GM12878 (cell line): ENCODE measurements around the gene CARD14. TPM values are rescaled to one million over a fixed set of nuclear protein-coding genes. Genes with fewer than 3 reads are reported as not detected.

Experiments
- ATAC-seq: fragments of 200-7000 bp; cut with Tn5 transposase; 3 replicates; pipeline ENCODE4 v1.9.1; 2020; ENCODE audit warnings: mild to moderate bottlenecking, moderate library complexity
- BruUV-seq: library from RNA; stranded (reverse); fragments of 400-500 nt; replicated peaks from 2 replicates; lab custom pipeline; 2021; lab: Mats Ljungman, UMichigan
- CTCF ChIA-PET: fragments of 300-600 bp; sonication (Branson Sonifier 250); formaldehyde crosslinking; extraction: SDS; loops from one replicate; lab custom pipeline; 2021; ENCODE audit warnings: inconsistent platforms; lab: Yijun Ruan, JAX
- POLR2A ChIA-PET: fragments of 350-600 bp; formaldehyde crosslinking; extraction: SDS; loops from one replicate; lab custom pipeline; 2021; ENCODE audit warnings: inconsistent platforms; lab: Charles Lee
- RAD21 ChIA-PET: fragments of 300-600 bp; sonication (Branson Sonifier 250); formaldehyde crosslinking; loops from one replicate; lab custom pipeline; 2023; ENCODE audit warnings: antibody characterized with exemption; ENCODE audit not compliant: unreplicated experiment; lab: Charles Lee
- SMC1A ChIA-PET: fragments of 300-600 bp; sonication (Branson Sonifier 250); formaldehyde crosslinking; loops from one replicate; lab custom pipeline; 2023; ENCODE audit not compliant: unreplicated experiment, uncharacterized antibody; lab: Charles Lee
- DNase-seq: peaks from one replicate; pipeline ENCODE4 v3.0.0-alpha.2; 2011; ENCODE audit warnings: low read depth, low spot score
- FAIRE-seq: peaks from 3 replicates; lab custom pipeline; 2011; peaks lifted over from hg19 to GRCh38; lab: Jason Lieb, UNC
- H2AFZ ChIP-seq: 2 replicates; pipeline ENCODE4 v1.6.0; 2011; ENCODE audit warnings: low read depth, low read length, control low read depth; ENCODE audit not compliant: control insufficient read depth
- H3K27ac ChIP-seq: 2 replicates; pipeline ENCODE4 v1.5.1; 2011; ENCODE audit warnings: control low read depth; ENCODE audit not compliant: control insufficient read depth, insufficient read depth
- H3K27me3 ChIP-seq, 2 experiments: replicated peaks in 1 of 2; 2 replicates each; pipeline versions ENCODE4 v1.6.0 to v1.6.1; 2011; ENCODE audit warnings: low read length in 1 of 2; ENCODE audit not compliant: control insufficient read depth in 2 of 2, insufficient read depth in 2 of 2
- H3K36me3 ChIP-seq, 2 experiments: 2 replicates each; pipeline ENCODE4 v1.5.1; 2011; ENCODE audit warnings: low read length in 1 of 2; ENCODE audit not compliant: control insufficient read depth in 2 of 2, insufficient read depth in 2 of 2
- H3K4me1 ChIP-seq: 2 replicates; pipeline ENCODE4 v1.6.1; 2011; ENCODE audit warnings: mild to moderate bottlenecking, low read length, moderate library complexity, mixed read lengths; ENCODE audit not compliant: control insufficient read depth, insufficient read depth
- H3K4me2 ChIP-seq: 2 replicates; pipeline ENCODE4 v1.6.0; 2011; ENCODE audit warnings: control low read depth; ENCODE audit not compliant: control insufficient read depth, insufficient read depth
- H3K4me3 ChIP-seq: fragments of 200-600 bp; sonication (generic); 2 replicates; pipeline ENCODE4 v1.5.1; 2016
- H3K79me2 ChIP-seq: 2 replicates; pipeline ENCODE4 v1.6.0; 2011; ENCODE audit warnings: low read length; ENCODE audit not compliant: control insufficient read depth, insufficient read depth
- H3K9ac ChIP-seq: 2 replicates; pipeline ENCODE4 v1.8.0; 2011; ENCODE audit warnings: low read length, control low read depth, mixed read lengths; ENCODE audit not compliant: control insufficient read depth, insufficient read depth
- H3K9me3 ChIP-seq: replicated peaks from 3 replicates; pipeline ENCODE4 v1.5.1; 2011; ENCODE audit warnings: mild to moderate bottlenecking, low read length; ENCODE audit not compliant: control insufficient read depth, insufficient read depth
- H4K20me1 ChIP-seq: 2 replicates; pipeline ENCODE4 v1.6.0; 2011; ENCODE audit not compliant: control insufficient read depth, insufficient read depth
- ASH2L ChIP-seq: fragments of 300-600, 200-600 bp; sonication (generic); IDR thresholded peaks from 2 replicates; pipeline ENCODE4 v1.6.1; 2017; ENCODE audit warnings: low read depth, mild to moderate bottlenecking, borderline replicate concordance
- BRCA1 ChIP-seq: IDR thresholded peaks from 2 replicates; pipeline ENCODE4 v1.6.1; 2011; ENCODE audit warnings: low read depth, low read length, improper control_type of control experiment
- EP300 ChIP-seq, 2 experiments: fragments of 150-350 bp in 1 of 2; IDR thresholded peaks; 2 replicates each; pipeline ENCODE4 v1.6.1; 2011 to 2012; ENCODE audit warnings: low read depth in 2 of 2, low read length in 2 of 2, borderline replicate concordance in 1 of 2, improper control_type of control experiment in 1 of 2, inconsistent platforms in 1 of 2; ENCODE audit not compliant: control insufficient read depth in 1 of 2
- JUND ChIP-seq: IDR thresholded peaks from 2 replicates; pipeline ENCODE4 v1.6.1; 2012; ENCODE audit warnings: low read depth, mild to moderate bottlenecking, low read length, improper control_type of control experiment, moderate library complexity
- MXI1 ChIP-seq: fragments of 150-350 bp; IDR thresholded peaks from 2 replicates; pipeline ENCODE4 v1.6.1; 2011; ENCODE audit warnings: low read depth, mild to moderate bottlenecking, inconsistent platforms, low read length, improper control_type of control experiment
- RAD21 ChIP-seq: IDR thresholded peaks from 2 replicates; pipeline ENCODE4 v1.6.1; 2011; ENCODE audit warnings: mild to moderate bottlenecking, low read depth, low read length, moderate library complexity; ENCODE audit not compliant: insufficient read depth
- RB1 ChIP-seq: fragments of 450-650 bp; formaldehyde crosslinking; IDR thresholded peaks from 2 replicates; pipeline ENCODE4 v1.6.1; 2017; ENCODE audit warnings: mild to moderate bottlenecking, borderline replicate concordance
- RELA ChIP-seq: fragments of 450-650 bp; IDR thresholded peaks from 2 replicates; pipeline ENCODE4 v1.8.0; 2014; ENCODE audit warnings: borderline replicate concordance; ENCODE audit not compliant: partially characterized antibody
- SMAD1 ChIP-seq: fragments of 450-650 bp; IDR thresholded peaks from 2 replicates; pipeline ENCODE4 v1.6.1; 2018; ENCODE audit warnings: mild to moderate bottlenecking, low read depth; ENCODE audit not compliant: partially characterized antibody
- SREBF1 ChIP-seq: IDR thresholded peaks from 2 replicates; pipeline ENCODE4 v1.6.1; 2012; ENCODE audit warnings: mild to moderate bottlenecking, low read length
- STAT1 ChIP-seq: fragments of 450-650 bp; conservative IDR thresholded peaks from 2 replicates; pipeline ENCODE4 v1.6.1; 2014; ENCODE audit warnings: antibody characterized with exemption, mild to moderate bottlenecking
- TCF3 ChIP-seq: IDR thresholded peaks from 2 replicates; pipeline ENCODE4 v1.6.1; 2012; ENCODE audit warnings: low read depth, mild to moderate bottlenecking, low read length, borderline replicate concordance; ENCODE audit not compliant: insufficient read depth
- ZNF622 ChIP-seq: fragments of 450-650 bp; IDR thresholded peaks from 2 replicates; pipeline ENCODE4 v1.6.1; 2017; ENCODE audit warnings: mild to moderate bottlenecking, inconsistent platforms
- ZSCAN29 ChIP-seq: fragments of 450-650 bp; IDR thresholded peaks from 2 replicates; pipeline ENCODE4 v1.6.1; 2017; ENCODE audit warnings: mild to moderate bottlenecking, moderate library complexity
- WGBS: methylation state at CpG from one replicate; pipeline ENCODE4 v1.1.6; 2016; ENCODE audit warnings: low lambda C conversion rate; ENCODE audit not compliant: insufficient replicate concordance, insufficient coverage; ENCODE audit errors: missing lambda C conversion rate; 5-methylcytosine and 5-hydroxymethylcytosine counted together
- in situ Hi-C: fragments of 300-500 bp; cut with MboI; formaldehyde crosslinking; loops from 9 replicates; pipeline ENCODE4 v1.14.3; 2018; ENCODE audit warnings: mixed read lengths
- intact Hi-C: fragments of 100-400 bp; cut with micrococcal nuclease; formaldehyde crosslinking; loops from one replicate; pipeline ENCODE4 v1.14.2; 2022; ENCODE audit not compliant: unreplicated experiment
- polyA plus RNA-seq, 11 experiments: library from polyadenylated mRNA; depleted of rRNA in 4 of 11; unstranded in 6 of 11; stranded (reverse) in 5 of 11; fragments of >200 nt; fragmentation: Nextera tagmentation in 4 of 11; fragmentation: Illumina TruSeq in 1 of 11; extraction: Ambion mirVana in 4 of 11; extraction: Trizol in 1 of 11; gene quantifications; 1 replicate in 1 of 11; 2 replicates in 10 of 11; pipeline versions ENCODE4 v1.2.1 to v1.2.3, GENCODE V29; 2011 to 2016; ENCODE audit warnings: inconsistent platforms in 2 of 11, missing spikeins in 2 of 11, low read depth in 1 of 11
- total RNA-seq, 4 experiments: library from RNA; depleted of rRNA in 3 of 4; stranded (reverse); fragments of >200 nt in 3 of 4; fragmentation: Illumina TruSeq in 1 of 4; extraction: Trizol in 1 of 4; gene quantifications; 2 replicates each; pipeline versions ENCODE4 v1.2.1 to v1.2.3, GENCODE V29; 2013 to 2021
- TF ChIP-seq, protein P1 (sequence below): fragments of 150-350 bp; IDR thresholded peaks from 2 replicates; pipeline ENCODE4 v1.6.1; 2014; ENCODE audit warnings: mild to moderate bottlenecking, low read depth, low read length
- TF ChIP-seq, protein P2 (sequence below): IDR thresholded peaks from 2 replicates; pipeline ENCODE4 v1.6.1; 2012; ENCODE audit warnings: low read depth, low read length, improper control_type of control experiment

Gene CARD14
- total and polyA plus RNA-seq, 10 of the 15 experiments (the other 5 are each of a cell fraction or from before 2014, with no cell fraction given) = 0.08 to 0.15 TPM; not detected in 8

GRCh38 chr17:80227666-80228065 lies 57.8 kb downstream of the CARD14 start:
- WGBS = 50% methylated on average over 11 of the region's 11 CpGs
- Histone ChIP-seq H3K27me3 (no peaks in the 10 kb centered on the region), H3K79me2 (no peaks in the 10 kb centered on the region), H2AFZ (no peak overlapping the region), H3K27ac (no peak overlapping the region), H3K9ac (no peak overlapping the region), H4K20me1 (no peaks in the 10 kb centered on the region), H3K36me3 (no peaks in the 10 kb centered on the region), H3K4me2 (no peak overlapping the region), H3K4me1 (no peaks in the 10 kb centered on the region), H3K4me3 (no peak overlapping the region), H3K9me3 (peaks cover 3% of the 10 kb centered on the region; the same call in 2 of the 3 replicates)
- no peak for TF ChIP-seq RAD21
- DNase-seq (no peak), FAIRE-seq (no peak), ATAC-seq (no peak)
- no TSS peak for BruUV-seq
- intact Hi-C loops (no loop called here), in situ Hi-C loops (no loop called here)
- SMC1A ChIA-PET = interaction anchor here (0.6 kb wide), 1 partner anchor 487 kb away, joined by 3 read pairs; no protein-coding TSS in a partner anchor
- POLR2A ChIA-PET = no interaction called here
- RAD21 ChIA-PET = no interaction called here
- CTCF ChIA-PET = no interaction called here

DNA sequence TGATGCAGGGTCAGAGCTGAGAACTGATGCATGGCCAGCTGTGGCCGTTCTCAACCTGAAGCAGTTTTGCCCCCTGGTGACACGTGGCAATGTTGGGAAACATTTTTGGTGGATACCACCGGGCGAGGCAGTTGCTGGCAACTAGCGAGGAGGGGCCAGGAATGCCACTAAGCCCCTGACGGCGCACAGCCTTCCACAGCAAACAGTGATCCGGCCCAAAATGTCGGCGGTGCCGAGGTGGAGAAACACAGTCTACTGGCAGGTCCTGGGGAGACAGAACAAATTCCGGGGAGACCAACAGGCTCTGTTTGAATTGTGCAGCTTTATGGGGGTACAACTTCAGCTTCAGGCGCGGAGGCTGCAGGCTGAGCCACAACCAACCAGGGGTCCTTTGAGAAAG lies 58.6 kb downstream of the CARD14 start:
- TF ChIP-seq RB1 (no peak), STAT1 (no peak), EP300 (IDR thresholded peaks at IDR 0.05; ENCODE audit: borderline replicate concordance in 1 of 2, control insufficient read depth in 1 of 2, low read depth in 2 of 2, low read length in 2 of 2) (no peak), JUND (no peak), ZNF622 (no peak), MXI1 (no peak), RELA (no peak), ZSCAN29 (no peak), ASH2L (no peak), TCF3 (no peak), SREBF1 (no peak), BRCA1 (no peak), SMAD1 (no peak)
- TF ChIP-seq, protein P1, sequence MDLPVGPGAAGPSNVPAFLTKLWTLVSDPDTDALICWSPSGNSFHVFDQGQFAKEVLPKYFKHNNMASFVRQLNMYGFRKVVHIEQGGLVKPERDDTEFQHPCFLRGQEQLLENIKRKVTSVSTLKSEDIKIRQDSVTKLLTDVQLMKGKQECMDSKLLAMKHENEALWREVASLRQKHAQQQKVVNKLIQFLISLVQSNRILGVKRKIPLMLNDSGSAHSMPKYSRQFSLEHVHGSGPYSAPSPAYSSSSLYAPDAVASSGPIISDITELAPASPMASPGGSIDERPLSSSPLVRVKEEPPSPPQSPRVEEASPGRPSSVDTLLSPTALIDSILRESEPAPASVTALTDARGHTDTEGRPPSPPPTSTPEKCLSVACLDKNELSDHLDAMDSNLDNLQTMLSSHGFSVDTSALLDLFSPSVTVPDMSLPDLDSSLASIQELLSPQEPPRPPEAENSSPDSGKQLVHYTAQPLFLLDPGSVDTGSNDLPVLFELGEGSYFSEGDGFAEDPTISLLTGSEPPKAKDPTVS = no peak
- TF ChIP-seq, protein P2, sequence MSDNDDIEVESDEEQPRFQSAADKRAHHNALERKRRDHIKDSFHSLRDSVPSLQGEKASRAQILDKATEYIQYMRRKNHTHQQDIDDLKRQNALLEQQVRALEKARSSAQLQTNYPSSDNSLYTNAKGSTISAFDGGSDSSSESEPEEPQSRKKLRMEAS = no peak
- H3K9me3 ChIP-seq = peaks cover 6% of the 10 kb centered on the region; the same call in 2 of the 3 replicates
- no peaks in the 10 kb centered on the region for H3K36me3 ChIP-seq
- no peaks in the 10 kb centered on the region for H4K20me1 ChIP-seq
- H3K79me2 ChIP-seq = no peaks in the 10 kb centered on the region
- FAIRE-seq = no peak
- H3K4me1 ChIP-seq = no peaks in the 10 kb centered on the region
- no peak for ATAC-seq
- ChIA-PET RAD21 (no interaction called here), POLR2A (no interaction called here), CTCF (no interaction called here), SMC1A (interaction anchor here (0.6 kb wide), 1 partner anchor 487 kb away, joined by 3 read pairs; no protein-coding TSS in a partner anchor)
- no peak overlapping the region for H3K27ac ChIP-seq
- BruUV-seq = no TSS peak
- no peak overlapping the region for H2AFZ ChIP-seq
- intact Hi-C loops (no loop called here), in situ Hi-C loops (no loop called here)
- no peak overlapping the region for H3K4me2 ChIP-seq
- no peaks in the 10 kb centered on the region for H3K27me3 ChIP-seq
- no peak for DNase-seq
- WGBS = 69% methylated on average over 14 of the region's 14 CpGs
- no peak overlapping the region for H3K4me3 ChIP-seq
- H3K9ac ChIP-seq = no peak overlapping the region
